GM08714 (cell line): ENCODE measurements around the gene ZFP69B.

Source experiments
- H3K4me3 ChIP-seq: fragments of 200-500 bp; sonication (Bioruptor generic); 2 replicates; pipeline ENCODE4 v1.5.1; 2014; ENCODE audit warnings: mild to moderate bottlenecking, low read length, inconsistent platforms
- ZNF274 ChIP-seq: IDR thresholded peaks from 2 replicates; pipeline ENCODE4 v1.6.1; 2012; ENCODE audit warnings: mild to moderate bottlenecking, low read depth, low read length

Gene ZFP69B

DNA sequence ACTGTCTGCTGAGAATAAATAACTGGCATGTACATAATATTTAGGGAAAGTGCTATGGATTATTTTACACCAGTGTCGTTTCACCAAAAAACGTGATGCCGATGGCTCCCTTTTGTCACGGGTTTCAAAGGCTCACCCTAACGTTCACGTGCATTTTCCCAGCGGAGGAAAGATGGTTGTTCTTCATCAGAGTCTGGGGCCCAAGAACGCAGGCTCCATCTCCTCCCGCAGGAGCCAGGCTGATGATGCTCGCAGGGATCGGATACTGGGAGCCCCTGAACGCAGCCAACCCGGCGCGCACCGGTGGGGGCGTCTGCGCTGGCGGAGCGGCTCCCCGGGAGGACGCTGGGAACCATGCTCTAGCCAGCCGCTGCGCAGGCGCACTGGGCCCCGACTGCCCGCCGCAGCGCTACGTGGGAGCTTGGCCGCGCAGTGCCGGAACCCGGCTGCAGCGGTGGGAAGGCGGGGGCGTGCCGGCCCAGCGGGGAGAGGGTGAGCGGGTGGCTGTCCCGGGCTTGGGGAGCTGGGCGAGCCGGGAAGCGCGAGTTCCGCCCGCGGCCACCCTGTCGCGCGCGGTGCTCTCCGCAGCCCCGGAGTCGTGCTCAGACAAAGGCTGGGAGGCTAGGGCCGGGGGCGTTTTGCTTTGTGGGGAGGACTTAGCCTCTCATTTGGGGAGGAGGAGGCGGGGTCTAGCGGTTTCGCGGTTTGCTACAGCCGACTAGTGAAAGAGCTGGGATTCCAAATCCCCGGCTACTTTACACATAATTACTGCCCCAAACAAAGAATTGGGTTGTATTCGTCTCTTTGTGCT is at the start of gene ZFP69B:
TSS of gene ZFP69B (plus strand) at position 793 of the 811 bp plus-strand sequence. CDS start 486 bp downstream, outside the sequence.
- no peak for TF ChIP-seq ZNF274

DNA sequence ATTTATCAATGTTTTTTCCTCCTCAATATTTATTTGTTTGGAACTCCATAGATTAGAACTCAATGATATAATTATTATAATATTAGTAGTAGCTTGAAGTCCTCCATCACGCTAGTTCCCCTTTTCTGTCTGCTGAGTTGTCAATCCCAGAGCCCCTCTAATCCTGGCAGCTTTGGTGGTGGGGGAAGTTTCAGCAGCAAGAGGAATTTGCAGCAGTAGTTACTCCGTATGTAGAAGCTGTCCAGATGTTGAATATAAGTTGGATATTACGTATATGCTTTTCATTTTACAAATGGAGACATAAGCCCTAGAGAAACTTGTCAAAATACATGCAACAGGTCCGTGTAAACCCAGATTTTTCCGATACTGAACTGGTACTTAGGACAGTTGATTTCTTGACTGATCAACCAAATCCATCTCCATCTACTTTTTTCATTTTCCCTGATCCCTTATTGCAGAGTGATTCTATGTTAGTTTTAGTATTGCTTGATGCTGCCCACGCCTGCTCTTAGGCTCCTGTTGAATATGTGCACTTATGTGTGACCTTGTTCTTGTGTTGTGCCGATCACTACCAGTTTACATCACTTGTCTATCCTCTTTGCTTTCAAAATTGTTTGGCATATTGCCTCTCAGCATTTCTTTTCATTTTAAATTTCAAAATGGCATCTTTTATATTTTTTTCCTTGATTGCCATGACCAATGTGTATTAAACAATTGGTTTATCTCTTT is 48.6 kb upstream of the ZFP69B start:
- TF ChIP-seq ZNF274, result no peak
- H3K4me3 ChIP-seq, result no peak overlapping the region; the same call in 1 of the 2 replicates

More for the DNA sequence above, at the start of gene ZFP69B:
- peak within 1 kb of the TSS; percentile 71 for H3K4me3 ChIP-seq

DNA sequence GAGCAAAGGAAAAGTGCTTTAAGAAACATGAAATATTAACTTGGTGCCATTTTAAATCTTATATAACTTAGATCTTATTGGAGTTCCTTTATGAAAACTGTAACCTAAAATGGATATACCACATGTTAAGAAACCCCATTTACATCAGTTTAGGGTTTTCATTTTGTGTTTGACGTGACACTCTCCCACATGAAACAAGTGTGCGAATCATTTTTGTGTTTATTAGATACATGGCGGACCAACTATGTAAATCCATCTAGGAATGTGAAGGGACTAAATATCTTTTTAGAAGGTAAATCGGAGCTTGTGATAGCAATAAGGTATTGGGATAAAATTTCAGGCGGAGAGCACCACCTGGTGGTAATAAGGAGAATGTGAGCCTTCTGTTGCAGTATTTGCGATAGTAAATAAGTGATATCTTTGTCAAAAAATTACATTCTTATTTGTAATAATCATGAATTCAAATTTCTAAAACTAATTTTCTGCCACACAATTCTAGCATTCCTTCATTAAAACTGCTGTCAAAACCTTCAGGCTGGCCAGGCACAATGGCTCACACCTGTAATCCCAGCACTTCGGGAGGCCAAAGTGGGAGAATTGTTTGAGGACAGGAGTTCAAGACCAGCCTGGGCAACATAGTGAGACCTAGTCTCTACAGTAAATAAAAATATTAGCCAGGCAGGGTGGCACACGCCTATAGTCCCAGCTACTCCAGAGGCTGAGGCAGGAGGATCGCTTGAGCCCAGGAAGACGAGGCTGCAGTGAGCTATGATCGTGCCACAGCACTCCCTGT is 45.4 kb upstream of the ZFP69B start:
- no peak overlapping the region for H3K4me3 ChIP-seq
- TF ChIP-seq ZNF274, result no peak

DNA sequence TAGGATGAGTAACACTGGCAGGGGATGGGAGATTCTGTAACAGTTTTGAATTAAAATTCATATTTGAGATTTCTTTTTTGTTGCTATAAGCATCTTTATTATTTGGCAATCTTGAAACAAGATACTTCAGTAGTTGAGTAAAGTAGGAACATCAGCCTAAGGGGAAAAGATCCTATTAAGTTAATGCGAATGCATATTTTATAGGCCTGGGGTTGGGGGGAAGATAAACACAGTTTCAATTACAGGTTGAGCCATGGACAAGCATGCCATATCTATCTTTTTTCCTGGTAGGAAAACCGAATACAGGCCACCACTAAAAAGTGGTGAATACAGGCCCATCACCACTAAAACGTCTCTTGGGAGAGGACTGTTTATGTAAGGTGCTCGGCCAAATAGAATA is 44.5 kb upstream of the ZFP69B start:
- TF ChIP-seq ZNF274, result no peak
- H3K4me3 ChIP-seq, result no peak overlapping the region

DNA sequence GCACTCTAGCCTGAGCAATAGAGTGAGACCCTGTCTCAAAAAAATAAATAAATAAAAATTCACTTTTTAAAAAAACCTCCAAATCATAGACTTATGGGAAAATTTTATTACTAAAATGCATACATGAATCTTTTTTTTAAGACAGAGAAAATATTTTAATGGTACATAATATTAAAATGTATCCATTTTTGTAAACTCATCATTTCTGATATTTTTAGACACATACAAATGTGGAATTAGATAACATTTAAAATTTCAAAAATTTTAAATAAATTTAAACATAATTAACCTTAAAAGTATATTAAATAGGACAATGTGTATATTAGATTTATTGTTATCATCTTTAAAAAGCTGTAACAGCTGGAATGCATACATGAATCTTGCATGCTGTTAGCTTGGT is 42.8 kb upstream of the ZFP69B start:
- TF ChIP-seq ZNF274, result no peak
- H3K4me3 ChIP-seq, result no peak overlapping the region

DNA sequence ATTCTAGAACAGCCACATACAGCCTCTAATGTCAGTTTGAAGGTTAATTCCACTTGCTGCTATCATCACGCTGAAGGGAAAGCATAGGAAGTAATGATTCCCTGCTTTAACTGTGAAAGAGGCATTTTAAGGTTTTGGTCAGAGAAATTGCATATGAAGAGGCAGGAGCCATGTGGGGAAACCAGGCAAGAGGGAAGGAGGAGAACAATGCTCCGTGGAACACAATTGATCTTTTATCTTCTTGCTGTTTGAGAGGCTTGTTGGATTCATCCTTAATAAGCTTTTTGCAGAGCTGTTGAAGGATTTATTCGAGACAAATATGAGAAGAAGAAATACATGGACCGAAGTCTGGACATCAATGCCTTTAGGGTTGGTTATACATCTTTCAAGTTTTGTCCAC is 40.8 kb upstream of the ZFP69B start:
- H3K4me3 ChIP-seq, result no peak overlapping the region
- TF ChIP-seq ZNF274, result no peak

DNA sequence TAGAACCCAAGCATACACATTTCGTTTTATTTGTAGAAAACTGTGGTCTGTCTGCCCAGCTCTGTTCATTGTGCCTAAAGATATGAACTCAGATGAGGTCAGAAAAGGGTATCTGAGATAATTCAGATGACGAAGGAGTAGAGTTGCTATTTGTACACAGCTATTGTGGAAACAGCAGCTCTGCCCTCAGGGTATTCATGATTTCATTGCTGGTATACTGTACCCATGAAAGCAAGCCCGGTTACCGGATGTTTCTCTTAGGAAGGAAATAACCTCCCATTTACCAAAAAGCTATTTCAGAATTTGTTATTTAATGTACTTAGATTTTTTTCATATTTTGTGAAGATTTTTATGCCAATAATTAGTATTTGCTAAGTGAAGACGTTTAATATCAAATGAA is 39.0 kb upstream of the ZFP69B start:
- TF ChIP-seq ZNF274, result no peak
- H3K4me3 ChIP-seq, result no peak overlapping the region

DNA sequence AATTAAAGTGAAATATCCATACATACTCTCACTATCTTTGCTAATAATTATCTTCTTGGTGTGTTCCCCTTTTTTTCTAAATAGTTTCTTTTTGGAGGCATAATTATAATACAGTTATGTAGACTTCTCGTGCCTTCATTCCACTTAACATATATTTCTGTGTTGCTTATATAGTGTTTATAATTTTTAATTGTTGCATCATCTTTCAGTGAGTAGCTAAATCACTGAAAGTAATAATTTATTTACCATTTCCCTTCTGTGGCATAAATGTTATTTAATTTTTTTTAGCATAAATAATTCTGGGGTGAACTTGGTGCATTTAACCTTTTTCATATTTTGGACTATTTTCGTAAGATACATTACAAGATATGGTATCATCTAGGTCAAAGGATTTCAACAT is 38.4 kb upstream of the ZFP69B start:
- H3K4me3 ChIP-seq, result no peak overlapping the region
- no peak for TF ChIP-seq ZNF274

DNA sequence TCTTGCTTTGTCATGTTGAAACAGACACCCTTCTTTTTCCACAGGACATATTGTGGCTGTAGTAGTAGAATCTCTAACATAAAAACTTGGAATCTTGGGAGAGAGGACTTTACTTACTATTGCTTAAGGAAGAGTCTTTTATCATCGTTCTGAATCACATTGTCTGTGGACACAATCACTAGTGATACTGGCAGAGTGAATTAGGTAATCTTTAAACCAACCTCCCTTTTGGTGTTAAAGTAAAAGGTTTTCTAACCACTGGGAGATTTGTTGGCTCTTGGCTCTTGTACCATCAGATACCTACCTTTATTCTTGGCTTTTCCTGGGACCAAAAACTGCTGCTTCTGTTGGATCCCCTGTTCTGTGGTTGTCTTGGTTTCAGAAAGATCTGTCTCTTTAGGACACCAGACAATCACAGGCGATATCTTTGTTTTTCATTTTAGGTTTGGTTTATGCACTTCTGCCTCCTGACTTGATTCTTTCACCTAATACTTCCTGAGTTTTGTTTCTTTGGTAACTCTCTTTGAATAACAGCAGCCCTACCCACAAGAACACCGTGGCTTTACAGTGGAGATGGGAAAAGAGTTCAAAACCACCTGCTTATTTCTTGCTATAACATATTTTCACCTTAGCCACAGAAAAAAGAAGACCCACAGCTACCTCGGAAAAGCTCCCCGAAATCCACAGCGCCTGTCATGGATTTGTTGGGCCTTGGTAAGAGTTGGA is 36.6 kb upstream of the ZFP69B start:
- no peak overlapping the region for H3K4me3 ChIP-seq
- no peak for TF ChIP-seq ZNF274

DNA sequence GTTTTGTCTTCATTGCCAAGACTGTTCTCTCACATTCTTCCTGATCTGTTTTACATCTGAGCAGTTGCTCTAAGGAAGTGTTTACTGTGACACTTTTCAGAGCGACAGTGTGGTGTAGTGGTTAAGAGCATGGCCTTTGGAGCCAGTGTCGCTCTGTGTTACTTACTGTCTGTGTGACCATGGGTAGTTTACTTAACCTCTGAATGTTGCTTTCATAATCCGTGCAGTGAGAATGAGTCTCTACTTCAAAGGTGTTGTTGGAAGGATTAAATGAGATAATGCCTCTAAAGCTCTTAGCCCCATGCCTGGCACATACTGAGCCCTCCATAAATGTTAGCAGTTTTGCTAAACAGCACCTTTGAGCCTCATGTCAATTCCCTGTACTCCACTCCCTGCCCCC is 35.9 kb upstream of the ZFP69B start:
- TF ChIP-seq ZNF274, result no peak
- H3K4me3 ChIP-seq, result no peak overlapping the region

DNA sequence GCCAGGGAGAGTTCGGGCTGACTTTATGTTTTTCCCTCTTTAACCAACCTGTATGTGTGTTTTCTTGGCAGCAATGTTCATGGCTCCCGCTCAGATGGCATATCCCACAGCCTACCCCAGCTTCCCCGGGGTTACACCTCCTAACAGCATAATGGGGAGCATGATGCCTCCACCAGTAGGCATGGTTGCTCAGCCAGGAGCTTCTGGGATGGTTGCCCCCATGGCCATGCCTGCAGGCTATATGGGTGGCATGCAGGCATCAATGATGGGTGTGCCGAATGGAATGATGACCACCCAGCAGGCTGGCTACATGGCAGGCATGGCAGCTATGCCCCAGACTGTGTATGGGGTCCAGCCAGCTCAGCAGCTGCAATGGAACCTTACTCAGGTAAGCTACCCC is 33.6 kb upstream of the ZFP69B start:
- TF ChIP-seq ZNF274, result no peak
- no peak overlapping the region for H3K4me3 ChIP-seq

DNA sequence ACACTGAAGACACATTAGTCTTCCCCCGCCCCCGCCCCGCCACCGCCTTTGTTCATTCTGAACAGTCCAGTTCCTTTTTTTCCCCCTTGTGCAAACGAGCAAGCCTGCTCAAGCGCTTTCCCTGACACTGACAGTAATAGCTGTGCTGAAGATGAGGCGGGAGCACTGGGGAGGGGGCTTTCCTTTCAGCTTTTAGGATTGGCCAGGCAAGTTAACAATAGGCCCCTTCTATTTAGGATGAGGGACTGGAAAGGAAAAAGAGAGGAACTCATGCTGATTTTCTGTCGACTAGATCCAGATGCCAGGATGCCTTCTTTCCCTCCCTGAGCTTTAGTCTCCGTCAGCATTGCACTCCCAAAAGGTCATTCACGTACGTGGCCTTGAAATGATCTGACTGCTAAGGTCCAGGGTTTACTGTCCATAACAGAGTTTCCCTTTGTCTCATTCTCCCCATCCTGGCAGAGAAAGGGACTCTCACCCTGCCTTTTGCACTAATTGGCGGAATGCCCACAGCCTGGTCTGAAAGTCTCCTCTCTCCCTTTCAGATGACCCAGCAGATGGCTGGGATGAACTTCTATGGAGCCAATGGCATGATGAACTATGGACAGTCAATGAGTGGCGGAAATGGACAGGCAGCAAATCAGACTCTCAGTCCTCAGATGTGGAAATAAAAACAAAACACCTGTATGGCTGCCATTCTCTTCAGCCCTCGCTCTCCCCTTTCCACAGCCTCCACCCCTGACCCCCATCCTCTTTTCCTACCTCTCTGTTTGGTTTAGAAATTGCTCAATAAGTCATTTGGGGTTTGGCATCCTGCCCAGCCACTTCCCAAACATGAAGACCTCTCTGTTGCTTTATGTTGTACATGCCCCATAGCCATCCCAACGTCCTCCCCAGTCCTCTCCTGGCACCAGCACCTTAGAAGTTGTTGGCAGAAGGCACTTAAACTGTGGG is 28.6 kb upstream of the ZFP69B start:
- TF ChIP-seq ZNF274, result no peak
- H3K4me3 ChIP-seq, result no peak overlapping the region
